HFF-Myc (cell line): ENCODE measurements around the gene MAP3K10.

Source experiments
- DNase-seq: peaks from one replicate; pipeline ENCODE4 v3.0.0-alpha.2; 2011; ENCODE audit warnings: low read depth; ENCODE audit errors: extremely low read depth
- H3K4me3 ChIP-seq: replicated peaks from 2 replicates; pipeline ENCODE4 v1.5.1; 2011; ENCODE audit warnings: low read depth, mild to moderate bottlenecking, control low read depth, low read length
- CTCF ChIP-seq: IDR thresholded peaks from 2 replicates; pipeline ENCODE4 v1.5.1; 2012; ENCODE audit warnings: mild to moderate bottlenecking, low read depth, low read length, control low read depth; ENCODE audit errors: missing control alignments

Gene MAP3K10

GRCh38 chr19:40147693-40148347 is 43.4 kb upstream of the MAP3K10 start:
- no peak overlapping the region for H3K4me3 ChIP-seq
- peak; percentile 83 for DNase-seq
- no peak for TF ChIP-seq CTCF

DNA sequence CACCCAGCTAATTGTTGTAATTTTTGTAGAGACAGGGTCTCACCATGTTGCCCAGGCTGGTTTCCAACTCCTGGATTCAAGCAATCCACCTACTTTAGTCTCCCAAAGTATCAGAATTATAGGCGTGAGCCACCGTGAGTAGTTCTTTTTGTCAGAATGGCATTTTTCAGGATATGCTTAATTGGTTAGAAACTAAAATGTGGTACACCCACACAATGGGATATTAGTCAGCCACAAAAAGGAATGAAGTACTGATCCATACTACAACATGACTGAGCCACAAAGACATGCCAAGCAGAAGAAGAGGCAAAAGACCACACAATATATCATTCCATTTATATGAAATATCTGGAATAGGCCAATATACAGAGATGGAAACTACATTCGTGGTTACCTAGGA is 41.7 kb upstream of the MAP3K10 start:
- H3K4me3 ChIP-seq = no peak overlapping the region
- TF ChIP-seq CTCF = no peak
- no peak for DNase-seq

- TF ChIP-seq CTCF = no peak
- no peak for DNase-seq
- H3K4me3 ChIP-seq = no peak overlapping the region
Measured at GRCh38 chr19:40150170-40150569, 41.1 kb upstream of the MAP3K10 start.

GRCh38 chr19:40154121-40154680 is 37.0 kb upstream of the MAP3K10 start:
- no peak for TF ChIP-seq CTCF
- no peak for DNase-seq
- H3K4me3 ChIP-seq = no peak overlapping the region

- no peak overlapping the region for H3K4me3 ChIP-seq
- peak; percentile 53 for TF ChIP-seq CTCF
- DNase-seq = peak; percentile 30
Measured at GRCh38 chr19:40155749-40156265, 35.4 kb upstream of the MAP3K10 start.

- no peak for TF ChIP-seq CTCF
- no peak overlapping the region for H3K4me3 ChIP-seq
- no peak for DNase-seq
Measured at GRCh38 chr19:40157059-40157458, 34.2 kb upstream of the MAP3K10 start.
